ENCODE data around the gene PTPRN2. TPM values are rescaled to one million over a fixed set of nuclear protein-coding genes. Genes with fewer than 3 reads are reported as not detected.

PTPRN2 gene
- total RNA-seq, 1 donor from 2014 or later: 11.4 TPM

- Mint-ChIP-seq H3K27me3 (peaks cover 30% of the 10 kb centered on the region), H3K27ac (peak overlapping the region; percentile 43)
Measured at GRCh38 chr7:157597562-157597961, 990.1 kb downstream of the PTPRN2 start.

DNA sequence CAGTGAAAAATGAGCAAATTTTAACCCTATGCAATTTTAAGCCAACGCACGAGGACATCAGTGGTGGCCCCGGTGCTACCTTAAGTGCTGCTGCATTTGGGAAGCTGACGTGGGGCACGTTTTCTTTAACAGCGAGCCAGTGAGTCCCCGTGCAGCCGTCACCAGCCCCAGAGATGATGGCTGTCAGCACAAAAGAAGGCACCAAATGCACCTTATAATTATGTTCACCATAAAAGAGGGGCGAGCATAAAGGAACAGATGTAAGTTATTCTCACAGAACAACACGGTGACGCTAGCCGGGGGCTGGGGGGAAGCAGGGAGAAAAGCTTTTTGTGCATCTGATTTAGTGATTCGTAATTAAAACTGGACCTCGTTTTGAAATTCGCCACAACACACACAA lies 990.7 kb downstream of the PTPRN2 start:
- no peak for TF ChIP-seq CTCF (IDR thresholded peaks at IDR 0.05; ENCODE audit: unreplicated experiment)
- H3K36me3 Mint-ChIP-seq (ENCODE audit: insufficient read depth): no peaks in the 10 kb centered on the region
- DNase-seq (ENCODE audit: low spot score, unreplicated experiment): no peak
- H3K27me3 Mint-ChIP-seq: peaks cover 33% of the 10 kb centered on the region
- H3K9me3 Mint-ChIP-seq (ENCODE audit: low read depth): no peaks in the 10 kb centered on the region
- no peak overlapping the region for H3K4me3 Mint-ChIP-seq (ENCODE audit: low read depth)
- peaks cover 13% of the 10 kb centered on the region for H3K4me1 Mint-ChIP-seq (ENCODE audit: low read depth)
- no peak overlapping the region for H3K27ac Mint-ChIP-seq

More at GRCh38 chr7:157597562-157597961, 990.1 kb downstream of the PTPRN2 start:
- H3K36me3 Mint-ChIP-seq (ENCODE audit: insufficient read depth): no peaks in the 10 kb centered on the region
- peaks cover 13% of the 10 kb centered on the region for H3K4me1 Mint-ChIP-seq (ENCODE audit: low read depth)
- H3K4me3 Mint-ChIP-seq (ENCODE audit: low read depth): no peak overlapping the region
- no peaks in the 10 kb centered on the region for H3K9me3 Mint-ChIP-seq (ENCODE audit: low read depth)
- TF ChIP-seq CTCF (IDR thresholded peaks at IDR 0.05; ENCODE audit: unreplicated experiment): no peak
- no peak for DNase-seq (ENCODE audit: low spot score, unreplicated experiment)

- H3K4me1 Mint-ChIP-seq (ENCODE audit: low read depth): peaks cover 13% of the 10 kb centered on the region
- no peak for TF ChIP-seq CTCF (IDR thresholded peaks at IDR 0.05; ENCODE audit: unreplicated experiment)
- no peak overlapping the region for H3K27ac Mint-ChIP-seq
- no peak for DNase-seq (ENCODE audit: low spot score, unreplicated experiment)
- peaks cover 35% of the 10 kb centered on the region for H3K27me3 Mint-ChIP-seq
- H3K4me3 Mint-ChIP-seq (ENCODE audit: low read depth): no peak overlapping the region
- no peaks in the 10 kb centered on the region for H3K9me3 Mint-ChIP-seq (ENCODE audit: low read depth)
- no peaks in the 10 kb centered on the region for H3K36me3 Mint-ChIP-seq (ENCODE audit: insufficient read depth)
Measured at GRCh38 chr7:157596471-157596870, 991.2 kb downstream of the PTPRN2 start.

DNA sequence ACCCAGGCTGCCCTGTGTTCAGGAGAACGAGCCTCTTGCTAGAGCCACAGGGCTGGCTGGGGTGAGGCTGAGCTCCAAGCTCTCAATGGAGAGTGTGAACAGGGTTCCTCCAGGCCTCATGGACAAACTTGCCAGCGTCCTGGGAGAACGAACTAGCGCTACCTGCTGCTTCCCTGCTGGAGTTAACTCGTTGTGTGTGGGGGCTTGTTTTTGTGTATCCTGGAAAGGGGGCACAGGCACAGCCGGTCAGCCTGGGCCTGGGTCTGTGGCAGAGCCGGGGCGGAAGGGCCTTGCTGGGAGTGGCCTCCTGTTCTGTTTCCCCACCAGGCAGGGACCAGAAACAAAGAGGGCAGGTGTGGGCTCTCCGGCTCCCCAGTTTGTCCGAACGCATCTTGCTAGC lies 991.6 kb downstream of the PTPRN2 start:
- H3K27me3 Mint-ChIP-seq: peaks cover 37% of the 10 kb centered on the region
- H3K27ac Mint-ChIP-seq: no peak overlapping the region
- H3K4me3 Mint-ChIP-seq (ENCODE audit: low read depth): no peak overlapping the region
- no peak for TF ChIP-seq CTCF (IDR thresholded peaks at IDR 0.05; ENCODE audit: unreplicated experiment)
- no peaks in the 10 kb centered on the region for H3K36me3 Mint-ChIP-seq (ENCODE audit: insufficient read depth)
- H3K9me3 Mint-ChIP-seq (ENCODE audit: low read depth): no peaks in the 10 kb centered on the region
- peaks cover 13% of the 10 kb centered on the region for H3K4me1 Mint-ChIP-seq (ENCODE audit: low read depth)
- DNase-seq (ENCODE audit: low spot score, unreplicated experiment): no peak

DNA sequence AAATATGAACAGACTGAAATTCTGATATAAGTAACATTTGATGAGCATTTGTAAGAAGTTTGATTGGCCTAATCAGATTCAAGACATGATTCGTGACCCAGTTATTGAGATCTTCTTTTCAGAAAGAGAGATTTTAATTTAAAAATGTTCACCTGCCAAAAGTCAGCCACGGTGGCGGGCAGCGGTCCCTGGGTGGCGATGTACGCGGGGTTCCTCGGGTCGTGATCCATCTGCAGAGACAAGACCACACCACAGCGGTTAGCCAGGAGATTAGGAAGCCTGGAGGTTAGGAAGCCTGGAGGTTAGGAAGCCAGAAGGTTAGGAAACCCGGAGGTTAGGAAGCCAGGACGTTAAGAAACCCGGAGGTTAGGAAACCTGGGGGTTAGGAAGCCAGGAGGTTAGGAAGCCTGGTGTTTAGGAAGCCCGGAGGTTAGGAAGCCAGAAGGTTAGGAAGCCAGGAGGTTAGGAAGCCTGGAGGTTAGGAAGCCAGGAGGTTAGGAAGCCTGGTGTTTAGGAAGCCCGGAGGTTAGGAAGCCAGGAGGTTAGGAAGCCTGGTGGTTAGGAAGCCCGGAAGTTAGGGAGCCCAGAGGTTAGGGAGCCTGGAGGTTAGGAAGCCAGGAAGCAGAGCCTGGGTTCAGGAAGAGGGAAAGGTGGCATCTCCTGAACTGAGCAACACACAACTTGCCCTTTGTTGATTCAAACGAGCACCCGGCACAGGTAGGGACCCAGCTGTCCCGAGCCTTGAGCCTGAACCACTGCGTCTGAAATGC lies 992.4 kb downstream of the PTPRN2 start:
- no peaks in the 10 kb centered on the region for H3K9me3 Mint-ChIP-seq (ENCODE audit: low read depth)
- TF ChIP-seq CTCF (IDR thresholded peaks at IDR 0.05; ENCODE audit: unreplicated experiment): no peak
- no peak for DNase-seq (ENCODE audit: low spot score, unreplicated experiment)
- H3K4me1 Mint-ChIP-seq (ENCODE audit: low read depth): peaks cover 13% of the 10 kb centered on the region
- peaks cover 38% of the 10 kb centered on the region for H3K27me3 Mint-ChIP-seq
- no peak overlapping the region for H3K27ac Mint-ChIP-seq
- no peaks in the 10 kb centered on the region for H3K36me3 Mint-ChIP-seq (ENCODE audit: insufficient read depth)
- no peak overlapping the region for H3K4me3 Mint-ChIP-seq (ENCODE audit: low read depth)
